GM19455 (cell line): ENCODE results near the gene LRP5.

Source experiments
- ATAC-seq: cut with Tn5 transposase; IDR thresholded peaks from one replicate; pipeline ENCODE4 v1.9.1; 2021; ENCODE audit not compliant: unreplicated experiment

The LRP5 gene

DNA sequence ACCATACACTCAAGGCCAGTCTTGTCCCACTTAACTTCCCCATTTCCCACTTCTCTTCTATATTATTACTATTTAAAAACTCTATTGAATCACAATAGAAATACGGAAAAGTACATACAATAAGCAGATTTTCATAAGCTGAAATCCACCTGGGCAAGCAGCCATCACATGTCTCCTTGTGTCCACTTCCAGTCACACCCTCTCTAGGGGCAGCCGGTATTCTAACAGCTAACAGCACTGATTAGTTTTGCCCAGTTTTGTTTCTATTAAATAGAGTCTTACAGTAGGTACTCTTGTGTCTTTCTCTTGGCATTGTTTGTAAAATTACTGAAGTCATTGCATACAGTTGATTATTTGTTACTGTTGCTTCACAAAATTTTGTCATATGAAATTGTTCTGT is 185.9 kb downstream of the LRP5 start:
- no peak for ATAC-seq
